Ascending aorta (tissue), 2 donors: ENCODE measurements around the gene RAB17. TPM values are rescaled to one million over a fixed set of nuclear protein-coding genes. Genes with fewer than 3 reads are reported as not detected.

Experiments
- DNase-seq, 2 donors: peaks; one replicate each; pipeline ENCODE4 v3.0.0-alpha.2; 2019; ENCODE audit warnings: low spot score in 2 of 2
- H3K27ac ChIP-seq, 2 donors: fragments of 200-600 bp; sonication (generic); one replicate each; pipeline ENCODE4 v1.5.1; 2016 to 2017; ENCODE audit warnings: mild to moderate bottlenecking in 1 of 2
- H3K27me3 ChIP-seq: fragments of 200-600 bp; sonication (generic); one replicate; pipeline ENCODE4 v1.5.1; 2017
- H3K36me3 ChIP-seq, 2 donors: fragments of 200-600 bp; sonication (generic); one replicate each; pipeline ENCODE4 v1.5.1; 2016
- H3K4me1 ChIP-seq, 2 donors: fragments of 200-600 bp; sonication (generic); one replicate each; pipeline ENCODE4 v1.5.1; 2016 to 2017; ENCODE audit warnings: mild to moderate bottlenecking in 1 of 2
- H3K4me3 ChIP-seq, 2 donors: fragments of 200-600 bp; sonication (generic); one replicate each; pipeline ENCODE4 v1.5.1; 2016 to 2017; ENCODE audit warnings: mild to moderate bottlenecking in 1 of 2
- H3K9me3 ChIP-seq, 2 donors: fragments of 200-600 bp; sonication (generic); one replicate each; pipeline ENCODE4 v1.5.1; 2016
- intact Hi-C: fragments of 100-400 bp; cut with DNase I; formaldehyde crosslinking; loops from one replicate; pipeline ENCODE4 v1.15.1; 2023
- total RNA-seq: library from RNA; depleted of rRNA; stranded (reverse); fragments of >200 nt; gene quantifications from one replicate; pipeline ENCODE4 v1.1.0, GENCODE V29; 2016
- TF ChIP-seq, protein P1 (sequence below), 3 experiments: fragments of 200-600 bp in 2 of 3; fragments of 450-650 bp in 1 of 3; sonication (generic) in 2 of 3; IDR thresholded peaks; one replicate each; pipeline ENCODE4 v1.5.1; 2016 to 2019; ENCODE audit warnings: antibody characterized with exemption in 3 of 3, mild to moderate bottlenecking in 1 of 3, moderate library complexity in 1 of 3

Gene RAB17
- total RNA-seq, 1 donor from 2014 or later: 0.32 TPM

DNA sequence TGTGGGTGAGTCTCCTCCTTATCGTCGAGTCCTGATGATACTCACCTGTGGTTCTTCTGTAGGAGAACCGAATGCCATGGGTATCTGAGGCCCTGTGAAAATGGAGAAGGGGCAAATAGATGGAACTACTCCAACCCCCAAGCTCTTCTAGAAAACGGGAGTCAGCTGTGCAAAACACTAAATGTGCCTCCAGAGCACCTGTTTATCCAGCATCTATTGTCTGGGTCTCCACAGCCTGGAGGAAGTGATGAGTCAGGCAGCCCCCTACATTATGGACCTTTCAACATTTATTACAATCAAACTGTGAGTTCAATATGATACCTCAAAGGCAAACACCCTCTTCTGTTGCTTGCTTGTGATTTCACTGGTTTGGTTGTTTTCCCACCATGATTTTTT lies 27.1 kb upstream of the RAB17 start:
- H3K4me1 ChIP-seq: peaks cover 13 to 51% of the 10 kb centered on the region in 2 donors
- H3K36me3 ChIP-seq: no peaks in the 10 kb centered on the region
- no peaks in the 10 kb centered on the region for H3K9me3 ChIP-seq
- TF ChIP-seq, protein P1, sequence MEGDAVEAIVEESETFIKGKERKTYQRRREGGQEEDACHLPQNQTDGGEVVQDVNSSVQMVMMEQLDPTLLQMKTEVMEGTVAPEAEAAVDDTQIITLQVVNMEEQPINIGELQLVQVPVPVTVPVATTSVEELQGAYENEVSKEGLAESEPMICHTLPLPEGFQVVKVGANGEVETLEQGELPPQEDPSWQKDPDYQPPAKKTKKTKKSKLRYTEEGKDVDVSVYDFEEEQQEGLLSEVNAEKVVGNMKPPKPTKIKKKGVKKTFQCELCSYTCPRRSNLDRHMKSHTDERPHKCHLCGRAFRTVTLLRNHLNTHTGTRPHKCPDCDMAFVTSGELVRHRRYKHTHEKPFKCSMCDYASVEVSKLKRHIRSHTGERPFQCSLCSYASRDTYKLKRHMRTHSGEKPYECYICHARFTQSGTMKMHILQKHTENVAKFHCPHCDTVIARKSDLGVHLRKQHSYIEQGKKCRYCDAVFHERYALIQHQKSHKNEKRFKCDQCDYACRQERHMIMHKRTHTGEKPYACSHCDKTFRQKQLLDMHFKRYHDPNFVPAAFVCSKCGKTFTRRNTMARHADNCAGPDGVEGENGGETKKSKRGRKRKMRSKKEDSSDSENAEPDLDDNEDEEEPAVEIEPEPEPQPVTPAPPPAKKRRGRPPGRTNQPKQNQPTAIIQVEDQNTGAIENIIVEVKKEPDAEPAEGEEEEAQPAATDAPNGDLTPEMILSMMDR (IDR thresholded peaks at IDR 0.05): no peak
- no peaks in the 10 kb centered on the region for H3K27me3 ChIP-seq
- H3K27ac ChIP-seq: peak overlapping the region; percentile 89 to 93
- intact Hi-C loops: no loop called here
- no peak for DNase-seq
- H3K4me3 ChIP-seq: no peak overlapping the region

DNA sequence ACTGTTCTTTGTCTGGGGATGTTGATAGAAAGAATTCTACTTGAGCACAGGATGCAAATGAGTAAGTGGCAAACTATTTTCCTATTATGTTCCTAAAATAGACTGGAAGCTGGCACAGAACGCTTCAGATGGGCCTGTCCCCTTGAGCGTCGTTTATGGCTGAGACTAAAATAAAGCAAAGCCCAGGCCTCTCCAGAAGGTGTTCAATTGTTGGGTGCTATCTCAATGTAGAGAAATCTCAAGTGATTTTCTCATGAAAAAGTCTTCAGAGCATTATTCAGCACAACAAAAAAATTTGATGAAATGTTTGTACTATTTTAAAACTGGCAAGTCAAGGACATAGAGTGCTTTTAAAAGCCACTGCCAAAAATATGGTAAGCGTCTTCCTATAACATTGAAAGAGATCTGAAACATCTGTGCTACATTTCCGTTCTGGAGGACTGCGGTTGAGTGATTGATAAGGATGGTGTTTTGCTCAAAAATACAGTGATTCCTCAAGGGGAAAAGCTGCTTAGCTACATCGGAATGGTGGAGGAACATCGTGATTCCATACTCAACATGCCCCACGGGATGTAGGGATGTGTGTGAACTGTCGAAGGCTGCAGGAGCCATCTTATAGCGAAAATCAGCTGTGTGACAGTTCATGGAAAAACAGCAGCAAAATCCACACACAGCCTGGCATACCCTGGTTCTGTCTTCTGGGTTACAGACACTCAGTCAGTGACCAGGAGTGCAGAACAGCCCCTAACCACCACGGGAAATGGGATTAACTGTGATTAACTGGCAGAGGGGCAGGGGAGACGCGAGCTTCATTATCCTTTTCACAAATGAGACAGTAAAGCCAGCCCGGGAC lies 26.4 kb upstream of the RAB17 start:
- no peaks in the 10 kb centered on the region for H3K36me3 ChIP-seq
- no peak overlapping the region for H3K4me3 ChIP-seq
- peaks cover 13 to 51% of the 10 kb centered on the region in 2 donors for H3K4me1 ChIP-seq
- TF ChIP-seq, protein P1 (IDR thresholded peaks at IDR 0.05): no peak
- no peak for DNase-seq
- intact Hi-C loops: loop anchor here (1.0 kb wide), 1 partner anchor 17 kb away; no protein-coding TSS in a partner anchor
- no peaks in the 10 kb centered on the region for H3K27me3 ChIP-seq
- H3K9me3 ChIP-seq: no peaks in the 10 kb centered on the region
- peak overlapping the region; percentile 89 to 93 for H3K27ac ChIP-seq

DNA sequence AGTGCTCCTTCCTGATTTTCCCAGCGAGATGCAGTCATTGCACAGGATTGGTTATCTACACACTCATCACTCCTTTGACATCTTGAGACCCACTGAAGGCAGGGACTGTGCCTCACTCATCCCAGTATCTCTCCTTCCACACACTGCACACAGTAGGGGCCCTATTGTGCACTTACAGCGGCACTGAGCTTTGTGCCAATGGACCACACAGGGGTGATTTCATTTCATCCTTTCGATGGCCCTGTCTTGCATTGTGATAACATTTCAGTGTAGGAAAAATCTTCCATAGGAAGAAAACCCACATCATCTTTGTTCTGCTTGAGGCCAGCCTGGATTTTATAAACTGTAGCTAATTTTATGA lies 25.8 kb upstream of the RAB17 start:
- TF ChIP-seq, protein P1 (IDR thresholded peaks at IDR 0.05): no peak
- intact Hi-C loops: loop anchor here (1.0 kb wide), 1 partner anchor 16 kb away; no protein-coding TSS in a partner anchor
- Histone ChIP-seq H3K27ac (peak overlapping the region; percentile 89 to 93), H3K4me3 (no peak overlapping the region), H3K27me3 (no peaks in the 10 kb centered on the region), H3K4me1 (peaks cover 13 to 51% of the 10 kb centered on the region in 2 donors), H3K36me3 (no peaks in the 10 kb centered on the region), H3K9me3 (no peaks in the 10 kb centered on the region)
- DNase-seq: no peak

DNA sequence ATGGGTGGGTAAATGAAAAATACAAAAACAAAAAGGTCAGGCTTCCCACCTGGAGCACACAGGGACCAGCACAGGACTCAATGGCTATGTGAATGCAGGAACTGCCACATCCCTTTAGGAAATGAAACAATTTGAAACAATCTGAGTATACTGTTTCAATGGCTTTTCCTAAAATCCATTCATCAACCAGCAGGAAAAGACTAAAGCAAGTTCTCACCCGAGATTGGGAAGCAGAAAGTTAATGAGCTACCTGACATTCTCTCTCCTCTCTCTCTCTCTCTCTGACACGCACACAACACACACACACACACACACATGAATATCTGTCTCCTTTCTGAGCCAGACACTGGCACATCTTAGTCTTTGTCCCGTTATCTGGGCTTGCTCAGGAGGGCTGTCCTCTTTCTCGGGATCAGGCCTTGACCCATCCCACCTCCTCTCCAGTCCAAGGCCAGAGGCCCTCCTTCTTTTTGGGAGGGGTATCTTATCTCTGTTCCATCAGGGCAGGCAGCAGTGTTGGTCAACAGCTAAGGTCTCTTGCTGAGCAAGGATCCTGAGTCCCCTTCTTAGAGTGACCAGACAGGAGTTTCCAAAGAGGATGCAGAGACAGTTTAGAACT lies 25.2 kb upstream of the RAB17 start:
- H3K36me3 ChIP-seq: no peaks in the 10 kb centered on the region
- H3K9me3 ChIP-seq: no peaks in the 10 kb centered on the region
- peak overlapping the region; percentile 89 to 93 for H3K27ac ChIP-seq
- TF ChIP-seq, protein P1 (IDR thresholded peaks at IDR 0.05): no peak
- intact Hi-C loops: loop anchor here (1.0 kb wide), 1 partner anchor 15 kb away; no protein-coding TSS in a partner anchor
- H3K4me1 ChIP-seq: peaks cover 13 to 51% of the 10 kb centered on the region in 2 donors
- DNase-seq: no peak
- H3K4me3 ChIP-seq: no peak overlapping the region
- H3K27me3 ChIP-seq: no peaks in the 10 kb centered on the region

DNA sequence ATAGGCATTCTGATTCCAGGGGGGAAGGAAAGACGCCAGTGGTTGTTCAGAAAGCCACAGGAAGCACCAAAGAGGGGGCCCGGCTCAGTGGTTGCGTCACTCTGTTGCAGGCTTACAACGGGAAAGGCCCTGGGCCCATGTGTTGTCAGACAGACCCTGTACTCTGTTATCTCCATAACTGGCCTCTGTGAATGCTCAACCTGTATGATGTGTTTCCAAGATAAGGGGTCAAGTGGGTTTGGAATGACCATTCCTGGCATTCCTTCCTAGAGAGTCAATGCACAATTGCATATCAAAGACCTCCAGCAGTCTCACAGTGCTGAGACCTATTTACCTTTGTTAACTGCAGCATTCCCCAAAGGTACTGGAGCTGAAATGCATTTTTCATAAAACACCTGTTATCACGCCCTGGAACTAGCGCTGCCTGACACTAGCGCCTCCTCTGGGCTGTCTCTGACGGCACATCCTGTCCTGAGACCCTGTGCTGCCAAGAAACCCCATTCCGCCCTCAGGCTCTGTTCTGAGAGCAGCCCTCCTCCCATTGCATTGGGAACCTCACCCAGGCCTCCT lies 23.7 kb upstream of the RAB17 start:
- intact Hi-C loops: no loop called here
- no peaks in the 10 kb centered on the region for H3K27me3 ChIP-seq
- DNase-seq: no peak
- no peak overlapping the region for H3K4me3 ChIP-seq
- peaks cover 13 to 51% of the 10 kb centered on the region in 2 donors for H3K4me1 ChIP-seq
- no peaks in the 10 kb centered on the region for H3K9me3 ChIP-seq
- peak overlapping the region; percentile 89 to 93 for H3K27ac ChIP-seq
- H3K36me3 ChIP-seq: no peaks in the 10 kb centered on the region
- TF ChIP-seq, protein P1 (IDR thresholded peaks at IDR 0.05): no peak
